ENCODE measurements around the gene NR2C2AP.

The NR2C2AP gene

DNA sequence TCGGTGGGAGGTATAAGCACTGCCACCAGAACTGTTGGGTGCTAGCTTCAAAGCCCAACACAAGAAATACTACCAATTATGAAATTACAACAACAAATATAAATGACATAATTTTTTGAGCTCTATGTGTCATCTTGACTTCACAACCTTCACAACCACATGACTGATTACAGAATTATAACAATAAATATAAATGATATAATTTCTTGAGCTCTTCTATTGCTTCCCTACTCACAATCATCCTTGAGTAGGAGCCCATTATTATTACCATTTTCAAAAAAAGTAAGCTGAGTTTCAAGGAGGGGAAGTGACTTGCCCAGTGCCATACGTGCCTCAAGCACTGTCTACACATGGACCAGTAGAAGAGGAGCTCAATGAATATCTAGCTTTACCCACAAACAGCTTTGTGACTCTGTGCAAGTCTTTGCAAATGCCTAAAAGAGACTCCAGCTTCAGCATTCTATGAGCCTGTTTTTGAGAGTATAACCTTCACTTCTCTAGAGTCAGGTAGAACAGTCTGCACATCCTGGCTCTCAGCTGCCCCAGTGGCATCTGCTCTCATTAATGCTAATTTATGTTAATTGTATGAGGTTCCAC is 31.1 kb upstream of the NR2C2AP start:
- no peak for DNase-seq (ENCODE audit: low read depth)
- TF ChIP-seq, protein P1, sequence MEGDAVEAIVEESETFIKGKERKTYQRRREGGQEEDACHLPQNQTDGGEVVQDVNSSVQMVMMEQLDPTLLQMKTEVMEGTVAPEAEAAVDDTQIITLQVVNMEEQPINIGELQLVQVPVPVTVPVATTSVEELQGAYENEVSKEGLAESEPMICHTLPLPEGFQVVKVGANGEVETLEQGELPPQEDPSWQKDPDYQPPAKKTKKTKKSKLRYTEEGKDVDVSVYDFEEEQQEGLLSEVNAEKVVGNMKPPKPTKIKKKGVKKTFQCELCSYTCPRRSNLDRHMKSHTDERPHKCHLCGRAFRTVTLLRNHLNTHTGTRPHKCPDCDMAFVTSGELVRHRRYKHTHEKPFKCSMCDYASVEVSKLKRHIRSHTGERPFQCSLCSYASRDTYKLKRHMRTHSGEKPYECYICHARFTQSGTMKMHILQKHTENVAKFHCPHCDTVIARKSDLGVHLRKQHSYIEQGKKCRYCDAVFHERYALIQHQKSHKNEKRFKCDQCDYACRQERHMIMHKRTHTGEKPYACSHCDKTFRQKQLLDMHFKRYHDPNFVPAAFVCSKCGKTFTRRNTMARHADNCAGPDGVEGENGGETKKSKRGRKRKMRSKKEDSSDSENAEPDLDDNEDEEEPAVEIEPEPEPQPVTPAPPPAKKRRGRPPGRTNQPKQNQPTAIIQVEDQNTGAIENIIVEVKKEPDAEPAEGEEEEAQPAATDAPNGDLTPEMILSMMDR (IDR thresholded peaks at IDR 0.05; ENCODE audit: insufficient read depth, low read depth, low read length, missing control alignments), result no peak
- no peak overlapping the region for H3K4me3 ChIP-seq (ENCODE audit: low read depth, low read length)

DNA sequence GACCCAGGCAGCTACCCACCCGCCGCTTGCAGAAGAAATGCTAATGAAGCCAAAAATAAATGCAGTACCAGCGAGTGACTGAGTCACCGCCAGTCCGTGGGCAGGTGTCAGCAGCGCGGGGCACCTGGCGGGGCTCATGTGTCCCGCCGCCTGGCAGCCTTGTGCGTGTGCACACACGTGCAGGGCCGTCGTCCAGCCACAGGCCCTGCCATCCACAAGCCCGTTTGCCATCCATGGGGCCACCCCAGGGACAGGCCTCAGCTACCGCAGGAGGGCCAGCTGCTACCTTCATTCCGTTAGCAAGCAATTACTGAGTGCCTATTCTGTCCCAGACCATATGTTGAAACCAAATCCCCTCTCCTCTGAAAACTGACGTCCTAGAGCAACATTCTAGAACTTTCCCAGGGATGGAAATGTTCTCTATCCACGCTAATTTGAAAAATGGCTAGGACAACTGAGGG is 29.1 kb upstream of the NR2C2AP start:
- TF ChIP-seq, protein P1 (IDR thresholded peaks at IDR 0.05; ENCODE audit: insufficient read depth, low read depth, low read length, missing control alignments), result no peak
- DNase-seq (ENCODE audit: low read depth), result no peak
- H3K4me3 ChIP-seq (ENCODE audit: low read depth, low read length), result no peak overlapping the region

DNA sequence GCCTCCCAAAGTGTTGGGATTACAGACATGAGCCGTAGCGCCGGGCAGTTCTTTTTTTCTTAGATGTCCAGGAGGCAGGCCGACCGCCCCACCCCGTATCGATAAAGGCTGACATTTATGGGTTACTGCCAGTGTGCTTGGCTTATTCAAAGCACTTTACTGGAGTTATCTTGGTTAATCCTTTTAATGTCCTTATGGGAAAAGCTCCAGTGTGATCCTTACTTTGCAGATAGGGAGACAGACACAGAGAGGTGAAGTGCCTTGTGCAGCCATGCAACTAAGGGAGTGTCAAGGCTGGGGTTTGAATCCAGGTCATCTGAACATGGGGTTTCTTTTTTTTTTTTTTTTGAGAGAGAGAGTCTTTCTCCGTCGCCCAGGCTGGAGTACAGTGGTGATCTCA is 27.8 kb upstream of the NR2C2AP start:
- no peak overlapping the region for H3K4me3 ChIP-seq (ENCODE audit: low read depth, low read length)
- TF ChIP-seq, protein P1 (IDR thresholded peaks at IDR 0.05; ENCODE audit: insufficient read depth, low read depth, low read length, missing control alignments), result no peak
- no peak for DNase-seq (ENCODE audit: low read depth)

DNA sequence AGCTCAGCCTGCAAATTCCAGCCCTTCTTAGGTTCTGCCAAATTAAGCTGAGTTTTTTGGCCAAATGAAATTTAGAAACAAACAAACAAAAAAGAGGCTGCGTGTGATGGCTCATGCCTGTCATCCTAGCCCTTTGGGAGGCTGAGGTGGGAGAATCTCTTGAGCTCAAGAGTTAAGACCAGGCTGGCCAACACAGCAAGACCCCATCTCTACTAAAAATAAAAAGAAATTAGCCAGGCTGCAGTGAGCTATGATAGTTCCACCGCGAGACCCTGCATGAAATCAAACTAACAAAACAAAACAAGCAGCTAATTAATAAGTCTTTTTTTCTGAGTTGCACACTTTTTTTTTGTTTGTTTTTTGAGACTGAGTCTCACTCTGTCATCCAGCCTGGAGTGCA is 26.5 kb upstream of the NR2C2AP start:
- TF ChIP-seq, protein P1 (IDR thresholded peaks at IDR 0.05; ENCODE audit: insufficient read depth, low read depth, low read length, missing control alignments), result no peak
- H3K4me3 ChIP-seq (ENCODE audit: low read depth, low read length), result no peak overlapping the region
- DNase-seq (ENCODE audit: low read depth), result no peak

DNA sequence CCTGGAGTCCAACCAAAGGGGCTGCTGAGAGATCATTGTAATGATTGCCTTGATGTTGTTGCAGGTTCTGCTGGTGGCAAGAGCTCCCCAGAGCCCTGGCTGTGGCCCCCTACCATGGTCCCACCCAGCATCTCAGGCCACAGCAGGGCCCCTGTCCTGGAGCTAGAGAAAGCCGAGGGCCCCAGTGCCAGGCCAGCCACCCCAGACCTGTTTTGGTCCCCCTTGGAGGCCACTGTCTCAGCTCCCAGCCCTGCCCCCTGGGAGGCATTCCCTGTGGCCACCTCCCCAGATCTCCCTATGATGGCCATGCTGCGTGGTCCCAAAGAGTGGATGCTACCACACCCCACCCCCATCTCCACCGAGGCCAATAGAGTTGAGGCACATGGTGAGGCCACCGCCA is 24.0 kb upstream of the NR2C2AP start:
- TF ChIP-seq, protein P1 (IDR thresholded peaks at IDR 0.05; ENCODE audit: insufficient read depth, low read depth, low read length, missing control alignments), result no peak
- DNase-seq (ENCODE audit: low read depth), result no peak
- no peak overlapping the region for H3K4me3 ChIP-seq (ENCODE audit: low read depth, low read length)

DNA sequence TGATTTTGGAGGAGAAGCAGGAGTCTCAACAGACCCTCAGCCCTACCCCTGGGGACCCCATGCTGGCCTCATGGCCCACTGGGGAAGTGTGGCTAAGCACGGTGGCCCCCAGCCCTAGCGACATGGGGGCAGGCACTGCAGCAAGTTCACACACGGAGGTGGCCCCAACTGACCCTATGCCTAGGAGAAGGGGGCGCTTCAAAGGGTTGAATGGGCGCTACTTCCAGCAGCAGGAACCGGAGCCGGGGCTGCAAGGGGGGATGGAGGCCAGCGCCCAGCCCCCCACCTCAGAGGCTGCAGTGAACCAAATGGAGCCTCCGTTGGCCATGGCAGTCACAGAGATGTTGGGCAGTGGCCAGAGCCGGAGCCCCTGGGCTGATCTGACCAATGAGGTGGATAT is 23.4 kb upstream of the NR2C2AP start:
- no peak overlapping the region for H3K4me3 ChIP-seq (ENCODE audit: low read depth, low read length)
- DNase-seq (ENCODE audit: low read depth), result no peak
- TF ChIP-seq, protein P1 (IDR thresholded peaks at IDR 0.05; ENCODE audit: insufficient read depth, low read depth, low read length, missing control alignments), result no peak

DNA sequence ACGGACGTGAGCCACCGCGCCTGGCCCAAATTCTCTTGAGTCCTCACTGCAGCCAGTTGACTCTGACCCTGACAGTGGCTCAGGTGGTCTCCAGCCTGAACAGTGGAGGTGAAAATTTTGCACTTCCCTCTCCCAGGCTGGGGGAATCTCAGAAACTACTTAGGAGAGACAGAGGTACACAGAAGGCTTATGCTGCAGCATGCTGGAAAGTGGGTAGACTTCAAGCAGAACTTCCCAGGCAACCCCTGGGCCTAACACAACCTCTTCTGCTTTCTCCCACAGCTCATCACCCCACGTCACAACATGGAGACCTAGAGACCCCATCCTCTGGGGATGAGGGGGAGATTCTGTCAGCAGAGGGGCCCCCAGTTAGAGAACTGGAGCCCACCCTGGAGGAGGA is 23.0 kb upstream of the NR2C2AP start:
- no peak overlapping the region for H3K4me3 ChIP-seq (ENCODE audit: low read depth, low read length)
- TF ChIP-seq, protein P1 (IDR thresholded peaks at IDR 0.05; ENCODE audit: insufficient read depth, low read depth, low read length, missing control alignments), result no peak
- no peak for DNase-seq (ENCODE audit: low read depth)
